Kidney (tissue), 14 donors: Measurements from ENCODE around the gene TGIF1. TPM values are rescaled to one million over a fixed set of nuclear protein-coding genes. Genes with fewer than 3 reads are reported as not detected.

Experiments
- DNase-seq, 5 donors: peaks; one replicate each; pipeline ENCODE4 v3.0.0-alpha.2; 2013 to 2020
- FAIRE-seq: peaks from 2 replicates; lab custom pipeline; 2012; peaks lifted over from hg19 to GRCh38; lab: Jason Lieb, UNC
- H3K27ac ChIP-seq, 2 donors: one replicate each; pipeline ENCODE4 v1.7.0; 2013; ENCODE audit warnings: low read depth in 2 of 2, low read length in 2 of 2, inconsistent platforms in 1 of 2
- H3K27me3 ChIP-seq: one replicate; pipeline ENCODE4 v1.7.1; 2013; ENCODE audit warnings: low read length, inconsistent platforms; ENCODE audit not compliant: control insufficient read depth, insufficient read depth
- H3K36me3 ChIP-seq, 3 donors: one replicate each; pipeline versions ENCODE4 v1.7.0 to v1.7.1; 2013; ENCODE audit warnings: low read length in 3 of 3, control low read depth in 1 of 3, inconsistent platforms in 1 of 3; ENCODE audit not compliant: insufficient read depth in 3 of 3, control insufficient read depth in 2 of 3
- H3K4me1 ChIP-seq, 3 donors: one replicate each; pipeline versions ENCODE4 v1.7.0 to v1.7.1; 2013; ENCODE audit warnings: low read length in 3 of 3, inconsistent platforms in 1 of 3, low read depth in 1 of 3; ENCODE audit not compliant: control insufficient read depth in 2 of 3, insufficient read depth in 2 of 3
- H3K4me3 ChIP-seq, 3 donors: one replicate each; pipeline versions ENCODE4 v1.7.0 to v1.8.1; 2013; ENCODE audit warnings: low read length in 3 of 3, control low read depth in 1 of 3, inconsistent platforms in 1 of 3
- H3K9ac ChIP-seq, 3 donors: one replicate each; pipeline versions ENCODE4 v1.7.0 to v1.7.1; 2013; ENCODE audit warnings: low read length in 3 of 3, control low read depth in 1 of 3, inconsistent platforms in 1 of 3
- H3K9me3 ChIP-seq, 3 donors: one replicate each; pipeline versions ENCODE4 v1.7.0 to v1.7.1; 2013; ENCODE audit warnings: low read length in 3 of 3, control low read depth in 1 of 3, inconsistent platforms in 1 of 3; ENCODE audit not compliant: control insufficient read depth in 2 of 3, insufficient read depth in 1 of 3
- CTCF ChIP-seq: IDR thresholded peaks from 3 replicates; pipeline ENCODE4 v1.5.1; 2012; ENCODE audit warnings: mild to moderate bottlenecking, moderate library complexity, borderline replicate concordance; ENCODE audit not compliant: insufficient read depth; ENCODE audit errors: extremely low read depth
- intact Hi-C: fragments of 100-400 bp; cut with DNase I; formaldehyde crosslinking; loops from one replicate; pipeline ENCODE4 v1.11.1; 2022
- polyA plus RNA-seq: library from polyadenylated mRNA; stranded (reverse); fragments of 350-450 nt; fragmentation: Illumina TruSeq; extraction: RNeasy Lipid Tissue Mini Kit (QIAGEN cat#74804); gene quantifications from one replicate; pipeline ENCODE4 v1.2.3, GENCODE V29; 2014; ENCODE audit warnings: low read depth, low replicate concordance; ENCODE audit not compliant: insufficient read depth
- total RNA-seq: library from RNA; stranded (reverse); fragmentation: NEBNext Ultra II Directional; extraction: Animal tissue kit (Norgen Biotek cat#: 25700); gene quantifications from one replicate; pipeline ENCODE4 v1.2.1, GENCODE V29; 2021
- donor health status: control.
- donor health status: control.
- donor health status: control.
- donor health status: control.
- donor health status: control.
- donor health status: DM: yes; HTN: yes; CAD: no.
- donor health status: Normal renal cell carcinoma (clear cell type).

Gene TGIF1
- total and polyA plus RNA-seq, 2 donors from 2014 or later, result 38.5 to 93.8 TPM

GRCh38 chr18:3458952-3459853, 9.2 kb downstream of the TGIF1 start:
- Histone ChIP-seq H3K27me3 (no peaks in the 10 kb centered on the region), H3K9ac (no peak overlapping the region), H3K9me3 (no peaks in the 10 kb centered on the region), H3K4me1 (peaks cover 7 to 21% (median 14%) of the 10 kb centered on the region in 3 donors), H3K27ac (no peak overlapping the region), H3K4me3 (no peak overlapping the region), H3K36me3 (peaks cover 6 to 13% (median 9%) of the 10 kb centered on the region in 3 donors)
- DNase-seq (no peak), FAIRE-seq (no peak)
- intact Hi-C loops, result loop anchor here (10.0 kb wide), 2 partner anchors 136 to 184 kb away; no protein-coding TSS in a partner anchor
- TF ChIP-seq CTCF, result no peak

GRCh38 chr18:3460823-3461398, 10.9 kb downstream of the TGIF1 start:
- Histone ChIP-seq H3K36me3 (peaks cover 6 to 13% (median 9%) of the 10 kb centered on the region in 3 donors), H3K9ac (no peak overlapping the region), H3K27me3 (no peaks in the 10 kb centered on the region), H3K9me3 (no peaks in the 10 kb centered on the region), H3K27ac (no peak overlapping the region), H3K4me3 (no peak overlapping the region), H3K4me1 (peaks cover 7 to 11% (median 11%) of the 10 kb centered on the region in 3 donors)
- no peak for TF ChIP-seq CTCF
- intact Hi-C loops, result no loop called here
- FAIRE-seq (no peak), DNase-seq (no peak)

GRCh38 chr18:3461704-3462103, 11.7 kb downstream of the TGIF1 start:
- peaks cover 3 to 12% (median 4%) of the 10 kb centered on the region in 3 donors for H3K4me1 ChIP-seq
- H3K9me3 ChIP-seq, result no peaks in the 10 kb centered on the region
- H3K36me3 ChIP-seq, result peaks cover 6 to 13% (median 6%) of the 10 kb centered on the region in 3 donors
- no peak overlapping the region for H3K27ac ChIP-seq
- no peaks in the 10 kb centered on the region for H3K27me3 ChIP-seq
- H3K9ac ChIP-seq, result no peak overlapping the region
- no peak for FAIRE-seq
- no peak overlapping the region for H3K4me3 ChIP-seq
- no peak for DNase-seq
- no peak for TF ChIP-seq CTCF
- intact Hi-C loops, result no loop called here
